Spleen (tissue), 11 donors: Measurements from ENCODE around the gene ARNT2. TPM values are rescaled to one million over a fixed set of nuclear protein-coding genes. Genes with fewer than 3 reads are reported as not detected.

Experiments
- DNase-seq: peaks from one replicate; pipeline ENCODE4 v3.0.0-alpha.2; 2020
- H3K27ac ChIP-seq, 8 donors: fragments of 200-600 bp; sonication (generic) in 7 of 8; 1 replicate in 4 of 8; 2 replicates in 4 of 8; pipeline versions ENCODE4 v1.5.0 to v1.8.0; 2016 to 2021; ENCODE audit warnings: inconsistent platforms in 4 of 8, mild to moderate bottlenecking in 4 of 8, moderate library complexity in 1 of 8
- H3K27me3 ChIP-seq, 7 donors: fragments of 200-600 bp; sonication (generic) in 6 of 7; replicated peaks in 1 of 7; 1 replicate in 4 of 7; 2 replicates in 3 of 7; pipeline versions ENCODE4 v1.5.0 to v1.8.0; 2016 to 2021; ENCODE audit warnings: inconsistent platforms in 3 of 7, mild to moderate bottlenecking in 1 of 7
- H3K36me3 ChIP-seq, 6 donors: fragments of 200-600 bp; sonication (generic) in 5 of 6; 1 replicate in 4 of 6; 2 replicates in 2 of 6; pipeline versions ENCODE4 v1.5.0 to v1.8.0; 2016 to 2021; ENCODE audit warnings: inconsistent platforms in 2 of 6
- H3K4me1 ChIP-seq, 6 donors: fragments of 200-600 bp; sonication (generic) in 5 of 6; 1 replicate in 3 of 6; 2 replicates in 3 of 6; pipeline versions ENCODE4 v1.5.0 to v1.8.0; 2016 to 2021; ENCODE audit warnings: inconsistent platforms in 3 of 6
- H3K4me3 ChIP-seq, 8 donors: fragments of 200-600 bp; sonication (generic) in 7 of 8; 1 replicate in 4 of 8; 2 replicates in 4 of 8; pipeline versions ENCODE4 v1.5.0 to v1.8.0; 2016 to 2021; ENCODE audit warnings: inconsistent platforms in 4 of 8, mild to moderate bottlenecking in 4 of 8, moderate library complexity in 2 of 8
- H3K9me3 ChIP-seq, 8 donors: fragments of 200-600 bp; sonication (generic) in 7 of 8; 1 replicate in 4 of 8; 2 replicates in 4 of 8; pipeline versions ENCODE4 v1.5.0 to v1.8.0; 2016 to 2021; ENCODE audit warnings: inconsistent platforms in 4 of 8
- POLR2A ChIP-seq, 3 donors: fragments of 450-650 bp; IDR thresholded peaks; one replicate each; pipeline ENCODE4 v1.5.1; 2017; ENCODE audit warnings: antibody characterized with exemption in 3 of 3, mild to moderate bottlenecking in 1 of 3
- POLR2AphosphoS5 ChIP-seq, 3 donors: sonication (generic); formaldehyde crosslinking; IDR thresholded peaks; one replicate each; pipeline ENCODE4 v1.5.1; 2017; ENCODE audit warnings: antibody characterized with exemption in 3 of 3
- WGBS, 5 donors: extraction: QIAGEN DNeasy Blood & Tissue Kit in 3 of 5; methylation state at CpG; one replicate each; pipeline versions ENCODE4 v1.1.5 to v1.1.7; 2013 to 2018; 5-methylcytosine and 5-hydroxymethylcytosine counted together
- intact Hi-C: fragments of 100-400 bp; cut with DNase I; formaldehyde crosslinking; loops from one replicate; pipeline ENCODE4 v1.15.0; 2023; ENCODE audit warnings: low total_unique reads
- polyA plus RNA-seq, 3 donors: library from polyadenylated mRNA; stranded (reverse); fragments of 200-250 nt; gene quantifications; one replicate each; pipeline ENCODE4 v1.2.1, GENCODE V29; 2013
- total RNA-seq, 7 donors: library from RNA; depleted of rRNA in 3 of 7; stranded (reverse); fragments of >200 nt in 3 of 7; fragmentation: NEBNext Ultra II Directional in 4 of 7; extraction: Animal tissue kit (Norgen Biotek cat#: 25700) in 4 of 7; gene quantifications; one replicate each; pipeline versions ENCODE4 v1.1.0 to v1.2.1, GENCODE V29; 2016 to 2021
- TF ChIP-seq, protein P1 (sequence below), 11 experiments: fragments of 200-600 bp in 7 of 11; fragments of 450-650 bp in 4 of 11; sonication (generic) in 4 of 11; IDR thresholded peaks in 8 of 11; conservative IDR thresholded peaks in 3 of 11; 1 replicate in 7 of 11; 2 replicates in 4 of 11; pipeline versions ENCODE4 v1.4.0 to v1.8.0; 2016 to 2021; ENCODE audit warnings: antibody characterized with exemption in 11 of 11, inconsistent platforms in 4 of 11, mild to moderate bottlenecking in 1 of 11
- donor health status: healthy with polysubstance abuse.
- donor health status: DM: no; HTN: no; CAD: no; lungs with moderate emphysema.
- donor health status: DM: no; HTN: no; CAD: no.
- donor health status: Bipolar disorder and iron deficiency.
- donor health status: healthy.
- donor health status: DM: no; HTN: no; CAD: no.
- donor health status: DM: yes; HTN: yes; CAD: no.

The ARNT2 gene
- total and polyA plus RNA-seq, 10 donors: 1.9 to 12.3 (median 9.1) TPM

DNA sequence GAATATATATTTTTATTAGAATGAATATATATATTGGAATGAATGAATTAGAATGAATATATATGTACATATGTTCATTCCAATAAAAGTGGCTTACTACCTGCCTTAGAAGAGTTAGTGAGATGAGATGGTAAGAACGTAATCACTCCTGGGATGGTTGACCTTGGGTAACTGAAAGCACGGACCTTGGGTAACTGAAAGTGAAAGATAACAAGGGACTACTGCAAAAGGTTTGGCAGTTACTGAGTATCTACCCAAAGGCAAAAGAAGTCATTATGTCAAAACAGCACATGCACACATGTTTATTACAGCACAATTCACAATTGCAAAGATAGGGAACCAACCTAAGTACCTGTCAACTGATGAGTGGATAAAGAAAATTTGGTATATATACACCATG, 16.5 kb downstream of the ARNT2 start:
- intact Hi-C loops: no loop called here
- 28 to 66% (median 33%) methylated on average over 2 of the region's 2 CpGs for WGBS, 5 donors
- Histone ChIP-seq H3K27ac (peak overlapping the region in 3 of 8 donors; percentile 17 to 50 (median 33)), H3K27me3 (peaks cover 0 to 8% (median 0%) of the 10 kb centered on the region in 7 donors), H3K4me1 (peaks cover 0 to 15% (median 0%) of the 10 kb centered on the region in 6 donors), H3K36me3 (no peaks in the 10 kb centered on the region), H3K9me3 (no peaks in the 10 kb centered on the region), H3K4me3 (no peak overlapping the region)
- no peak for TF ChIP-seq POLR2AphosphoS5 (IDR thresholded peaks at IDR 0.05)
- TF ChIP-seq, protein P1, sequence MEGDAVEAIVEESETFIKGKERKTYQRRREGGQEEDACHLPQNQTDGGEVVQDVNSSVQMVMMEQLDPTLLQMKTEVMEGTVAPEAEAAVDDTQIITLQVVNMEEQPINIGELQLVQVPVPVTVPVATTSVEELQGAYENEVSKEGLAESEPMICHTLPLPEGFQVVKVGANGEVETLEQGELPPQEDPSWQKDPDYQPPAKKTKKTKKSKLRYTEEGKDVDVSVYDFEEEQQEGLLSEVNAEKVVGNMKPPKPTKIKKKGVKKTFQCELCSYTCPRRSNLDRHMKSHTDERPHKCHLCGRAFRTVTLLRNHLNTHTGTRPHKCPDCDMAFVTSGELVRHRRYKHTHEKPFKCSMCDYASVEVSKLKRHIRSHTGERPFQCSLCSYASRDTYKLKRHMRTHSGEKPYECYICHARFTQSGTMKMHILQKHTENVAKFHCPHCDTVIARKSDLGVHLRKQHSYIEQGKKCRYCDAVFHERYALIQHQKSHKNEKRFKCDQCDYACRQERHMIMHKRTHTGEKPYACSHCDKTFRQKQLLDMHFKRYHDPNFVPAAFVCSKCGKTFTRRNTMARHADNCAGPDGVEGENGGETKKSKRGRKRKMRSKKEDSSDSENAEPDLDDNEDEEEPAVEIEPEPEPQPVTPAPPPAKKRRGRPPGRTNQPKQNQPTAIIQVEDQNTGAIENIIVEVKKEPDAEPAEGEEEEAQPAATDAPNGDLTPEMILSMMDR (IDR thresholded peaks at IDR 0.05 in 8 of 11, conservative IDR thresholded peaks at IDR 0.05 in 3 of 11): no peak
- TF ChIP-seq POLR2A (IDR thresholded peaks at IDR 0.05): no peak
- DNase-seq: no peak

GRCh38 chr15:80423215-80423614, 19.0 kb downstream of the ARNT2 start:
- no peak overlapping the region for H3K4me3 ChIP-seq
- no peaks in the 10 kb centered on the region for H3K9me3 ChIP-seq
- intact Hi-C loops: no loop called here
- no peak for DNase-seq
- 87 to 96% (median 93%) methylated on average over 4 of the region's 4 CpGs for WGBS, 5 donors
- TF ChIP-seq, protein P1 (IDR thresholded peaks at IDR 0.05 in 8 of 11, conservative IDR thresholded peaks at IDR 0.05 in 3 of 11): no peak
- TF ChIP-seq POLR2AphosphoS5 (IDR thresholded peaks at IDR 0.05) (no peak), POLR2A (IDR thresholded peaks at IDR 0.05) (no peak)
- peaks cover 0 to 12% (median 0%) of the 10 kb centered on the region in 6 donors for H3K4me1 ChIP-seq
- peaks cover 0 to 3% (median 0%) of the 10 kb centered on the region in 7 donors for H3K27me3 ChIP-seq
- H3K36me3 ChIP-seq: no peaks in the 10 kb centered on the region
- H3K27ac ChIP-seq: no peak overlapping the region

GRCh38 chr15:80424381-80424780, 20.2 kb downstream of the ARNT2 start:
- H3K4me1 ChIP-seq: peaks cover 0 to 4% (median 0%) of the 10 kb centered on the region in 6 donors
- H3K4me3 ChIP-seq: no peak overlapping the region
- DNase-seq: peak; percentile 31
- no peak overlapping the region for H3K27ac ChIP-seq
- no peak for TF ChIP-seq POLR2AphosphoS5 (IDR thresholded peaks at IDR 0.05)
- TF ChIP-seq POLR2A (IDR thresholded peaks at IDR 0.05): no peak
- TF ChIP-seq, protein P1 (IDR thresholded peaks at IDR 0.05 in 8 of 11, conservative IDR thresholded peaks at IDR 0.05 in 3 of 11): no peak
- intact Hi-C loops: no loop called here
- peaks cover 0 to 5% (median 0%) of the 10 kb centered on the region in 7 donors for H3K27me3 ChIP-seq
- no peaks in the 10 kb centered on the region for H3K36me3 ChIP-seq
- 70 to 91% (median 88%) methylated on average over 2 of the region's 2 CpGs for WGBS, 5 donors
- no peaks in the 10 kb centered on the region for H3K9me3 ChIP-seq

DNA sequence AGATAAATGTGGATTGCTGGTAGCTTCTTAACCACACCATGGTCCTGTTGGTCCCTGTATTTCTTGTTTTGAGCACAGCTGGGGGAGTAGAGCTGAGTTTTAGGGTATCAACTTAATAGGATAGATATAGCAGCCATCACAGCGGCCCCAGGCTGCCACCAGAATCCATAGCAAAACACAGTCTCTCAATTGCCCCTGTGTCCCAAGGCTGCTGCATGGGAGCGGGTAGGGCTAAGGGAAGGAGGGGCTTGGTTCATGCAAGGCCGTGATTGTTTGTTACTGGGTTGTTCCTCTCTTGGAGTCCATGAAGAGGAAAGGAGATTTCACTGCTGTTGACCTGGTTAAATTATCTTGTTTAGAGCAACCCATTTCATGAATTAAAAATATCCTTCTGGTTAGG, 22.1 kb downstream of the ARNT2 start:
- no peaks in the 10 kb centered on the region for H3K4me1 ChIP-seq
- H3K27me3 ChIP-seq: peaks cover 0 to 6% (median 0%) of the 10 kb centered on the region in 7 donors
- H3K9me3 ChIP-seq: no peaks in the 10 kb centered on the region
- no peak overlapping the region for H3K27ac ChIP-seq
- 93 to 98% (median 95%) methylated on average over 3 of the region's 3 CpGs for WGBS, 5 donors
- intact Hi-C loops: no loop called here
- no peak overlapping the region for H3K4me3 ChIP-seq
- no peak for DNase-seq
- TF ChIP-seq POLR2AphosphoS5 (IDR thresholded peaks at IDR 0.05): no peak
- TF ChIP-seq POLR2A (IDR thresholded peaks at IDR 0.05): no peak
- TF ChIP-seq, protein P1 (IDR thresholded peaks at IDR 0.05 in 8 of 11, conservative IDR thresholded peaks at IDR 0.05 in 3 of 11): no peak
- H3K36me3 ChIP-seq: no peaks in the 10 kb centered on the region
